ENCODE measurements around the gene WNK2. TPM values are rescaled to one million over a fixed set of nuclear protein-coding genes. Genes with fewer than 3 reads are reported as not detected.
"Not testable (repeated sequence)": the region's sequence is repeated elsewhere in the genome, so short reads cannot be mapped to it uniquely, and the experiment has no call there.

Gene WNK2
- polyA plus RNA-seq, 3 donors: 0.40 TPM; not detected in 2

GRCh38 chr9:93346231-93347112 is 162.5 kb downstream of the WNK2 start:
- peak overlapping the region; percentile 37 for H2AFZ ChIP-seq (ENCODE audit: insufficient read depth, low read depth, low read length, poor library complexity, severe bottlenecking)
- H3K4me3 ChIP-seq (replicated peaks in 1 of 3; ENCODE audit: low read depth in 2 of 3, low read length in 3 of 3): peak overlapping the region in 1 of 3 experiments; percentile 25
- DNase-seq: no peak

GRCh38 chr9:93347371-93347975 is 163.5 kb downstream of the WNK2 start:
- Mint-ChIP-seq H3K9me3 (peaks cover 0 to 21% (median 5%) of the 10 kb centered on the region in 7 donors), H3K4me1 (peaks cover 11% of the 10 kb centered on the region), H3K4me3 (peak overlapping the region in 1 of 2 donors; percentile 89), H3K27me3 (ENCODE audit: low read depth in 3 of 3) (peaks cover 43 to 54% (median 51%) of the 10 kb centered on the region in 3 donors)
- H3K9ac ChIP-seq (ENCODE audit: insufficient read depth, low read length, poor library complexity, severe bottlenecking); H2AFZ ChIP-seq (ENCODE audit: insufficient read depth, low read depth, low read length, poor library complexity, severe bottlenecking); H3K79me2 ChIP-seq (ENCODE audit: insufficient read depth, low read length); DNase-seq; H4K20me1 ChIP-seq (ENCODE audit: insufficient read depth, low read length); H3K27ac ChIP-seq (ENCODE audit: low read depth in 1 of 2, low read length in 2 of 2); H3K27ac Mint-ChIP-seq; H3K36me3 Mint-ChIP-seq; H3K36me3 ChIP-seq (replicated peaks in 1 of 2; ENCODE audit: control insufficient read depth in 1 of 2, insufficient read depth in 2 of 2, low read length in 2 of 2); H3K4me3 ChIP-seq (replicated peaks in 1 of 3; ENCODE audit: low read depth in 2 of 3, low read length in 3 of 3); H3K4me2 ChIP-seq (replicated peaks; ENCODE audit: extremely low read depth, low read length, poor library complexity, severe bottlenecking); intact Hi-C loops (cut with micrococcal nuclease); H3K9me3 ChIP-seq (replicated peaks in 1 of 2; ENCODE audit: control insufficient read depth in 1 of 2, insufficient read depth in 1 of 2, low read length in 2 of 2): not testable (repeated sequence)
- Histone ChIP-seq H3K27me3 (ENCODE audit: control insufficient read depth in 2 of 2, insufficient read depth in 2 of 2, low read length in 2 of 2) (peaks cover 27 to 28% of the 10 kb centered on the region in 2 donors), H3K4me1 (ENCODE audit: control insufficient read depth in 1 of 2, insufficient read depth in 2 of 2, low read length in 2 of 2) (peaks cover 6 to 10% of the 10 kb centered on the region in 2 donors)
- 80% methylated on average over 1 of the region's 9 CpGs for WGBS (ENCODE audit: insufficient coverage)

More at GRCh38 chr9:93346231-93347112, 162.5 kb downstream of the WNK2 start:
- Mint-ChIP-seq H3K27me3 (ENCODE audit: low read depth in 3 of 3) (peaks cover 43 to 54% (median 51%) of the 10 kb centered on the region in 3 donors), H3K4me3 (peak overlapping the region; percentile 59 to 89), H3K9me3 (peaks cover 0 to 21% (median 5%) of the 10 kb centered on the region in 7 donors), H3K4me1 (peaks cover 11% of the 10 kb centered on the region), H3K27ac (no peak overlapping the region), H3K36me3 (peaks cover 0 to 3% of the 10 kb centered on the region in 2 donors)
- Histone ChIP-seq H3K27ac (ENCODE audit: low read depth in 1 of 2, low read length in 2 of 2) (no peak overlapping the region), H3K36me3 (replicated peaks in 1 of 2; ENCODE audit: control insufficient read depth in 1 of 2, insufficient read depth in 2 of 2, low read length in 2 of 2) (no peaks in the 10 kb centered on the region), H4K20me1 (ENCODE audit: insufficient read depth, low read length) (no peaks in the 10 kb centered on the region), H3K9ac (ENCODE audit: insufficient read depth, low read length, poor library complexity, severe bottlenecking) (no peak overlapping the region), H3K79me2 (ENCODE audit: insufficient read depth, low read length) (no peaks in the 10 kb centered on the region), H3K27me3 (ENCODE audit: control insufficient read depth in 2 of 2, insufficient read depth in 2 of 2, low read length in 2 of 2) (peaks cover 27 to 28% of the 10 kb centered on the region in 2 donors), H3K9me3 (replicated peaks in 1 of 2; ENCODE audit: control insufficient read depth in 1 of 2, insufficient read depth in 1 of 2, low read length in 2 of 2) (peaks cover 5 to 10% of the 10 kb centered on the region in 2 donors), H3K4me2 (replicated peaks; ENCODE audit: extremely low read depth, low read length, poor library complexity, severe bottlenecking) (peak overlapping the region; percentile 3), H3K4me1 (ENCODE audit: control insufficient read depth in 1 of 2, insufficient read depth in 2 of 2, low read length in 2 of 2) (peaks cover 6 to 10% of the 10 kb centered on the region in 2 donors)
- 5% methylated on average over 58 of the region's 66 CpGs for WGBS (ENCODE audit: insufficient coverage)
- no peak for TF ChIP-seq CTCF (IDR thresholded peaks at IDR 0.05)
- intact Hi-C loops (cut with micrococcal nuclease): no loop called here

- 95% methylated on average over 10 of the region's 14 CpGs for WGBS (ENCODE audit: insufficient coverage)
Measured at GRCh38 chr9:93353413-93354310, 169.7 kb downstream of the WNK2 start.

More at GRCh38 chr9:93353413-93354310, 169.7 kb downstream of the WNK2 start:
- H3K4me1 Mint-ChIP-seq; H3K79me2 ChIP-seq (ENCODE audit: insufficient read depth, low read length); H3K4me3 Mint-ChIP-seq; H3K27me3 Mint-ChIP-seq (ENCODE audit: low read depth in 3 of 3); H3K36me3 Mint-ChIP-seq; H3K4me3 ChIP-seq (replicated peaks in 1 of 3; ENCODE audit: low read depth in 2 of 3, low read length in 3 of 3); H4K20me1 ChIP-seq (ENCODE audit: insufficient read depth, low read length); H3K9me3 ChIP-seq (replicated peaks in 1 of 2; ENCODE audit: control insufficient read depth in 1 of 2, insufficient read depth in 1 of 2, low read length in 2 of 2); H2AFZ ChIP-seq (ENCODE audit: insufficient read depth, low read depth, low read length, poor library complexity, severe bottlenecking); H3K4me1 ChIP-seq (ENCODE audit: control insufficient read depth in 1 of 2, insufficient read depth in 2 of 2, low read length in 2 of 2); H3K9me3 Mint-ChIP-seq; H3K27ac ChIP-seq (ENCODE audit: low read depth in 1 of 2, low read length in 2 of 2); H3K36me3 ChIP-seq (replicated peaks in 1 of 2; ENCODE audit: control insufficient read depth in 1 of 2, insufficient read depth in 2 of 2, low read length in 2 of 2); H3K9ac ChIP-seq (ENCODE audit: insufficient read depth, low read length, poor library complexity, severe bottlenecking); intact Hi-C loops (cut with micrococcal nuclease); H3K4me2 ChIP-seq (replicated peaks; ENCODE audit: extremely low read depth, low read length, poor library complexity, severe bottlenecking); DNase-seq; H3K27ac Mint-ChIP-seq; H3K27me3 ChIP-seq (ENCODE audit: control insufficient read depth in 2 of 2, insufficient read depth in 2 of 2, low read length in 2 of 2): not testable (repeated sequence)

Measured in CD14-positive monocyte (primary cell).